ENCODE results near the gene KRT85.
"Not testable (repeated sequence)": the region's sequence is repeated elsewhere in the genome, so short reads cannot be mapped to it uniquely, and the experiment has no call there.

The KRT85 gene

GRCh38 chr12:52413202-52413601, 45.9 kb upstream of the KRT85 start:
- no peak overlapping the region for H2AK5ac ChIP-seq (ENCODE audit: low read length)
- WGBS (ENCODE audit: extremely low coverage, insufficient coverage, low lambda C conversion rate) = no CpG with 5 or more reads among the region's 4 CpGs
- H3K36me3 ChIP-seq (ENCODE audit: control insufficient read depth, insufficient read depth, low read length) = no peaks in the 10 kb centered on the region
- no peak overlapping the region for H3K27ac ChIP-seq (ENCODE audit: low read depth, low read length)
- H4K8ac ChIP-seq (ENCODE audit: low read depth, low read length) = no peak overlapping the region
- H4K5ac ChIP-seq (ENCODE audit: low read length) = no peak overlapping the region
- no peak overlapping the region for H3K56ac ChIP-seq (ENCODE audit: low read length)
- no peak overlapping the region for H3K23ac ChIP-seq (ENCODE audit: low read length)
- no peak overlapping the region for H2BK15ac ChIP-seq (replicated peaks; ENCODE audit: low read depth)
- no peak overlapping the region for H3K18ac ChIP-seq (ENCODE audit: low read length)
- H3K9ac ChIP-seq (ENCODE audit: low read length) = no peak overlapping the region
- H2BK5ac ChIP-seq (ENCODE audit: low read length) = no peak overlapping the region
- H3K79me2 ChIP-seq (ENCODE audit: control insufficient read depth, insufficient read depth, low read length) = no peaks in the 10 kb centered on the region
- no peaks in the 10 kb centered on the region for H3K79me1 ChIP-seq (ENCODE audit: low read length)
- H3K4me1 ChIP-seq (ENCODE audit: control insufficient read depth, low read depth, low read length) = no peaks in the 10 kb centered on the region
- H3K4me3 ChIP-seq (ENCODE audit: low read length) = no peak overlapping the region
- H3K4ac ChIP-seq (ENCODE audit: low read depth, low read length) = no peak overlapping the region
- H3K4me2 ChIP-seq (ENCODE audit: low read length) = no peak overlapping the region
- H3K27me3 ChIP-seq (ENCODE audit: insufficient read depth, low read length, poor library complexity) = no peaks in the 10 kb centered on the region
- H2BK120ac ChIP-seq (ENCODE audit: low read depth, low read length) = no peak overlapping the region
- DNase-seq = no peak

GRCh38 chr12:52411815-52412214, 44.5 kb upstream of the KRT85 start:
- Histone ChIP-seq H3K79me1 (ENCODE audit: low read length) (no peaks in the 10 kb centered on the region), H3K18ac (ENCODE audit: low read length) (no peak overlapping the region), H3K4ac (ENCODE audit: low read depth, low read length) (no peak overlapping the region), H2BK15ac (replicated peaks; ENCODE audit: low read depth) (no peak overlapping the region), H3K4me1 (ENCODE audit: control insufficient read depth, low read depth, low read length) (no peaks in the 10 kb centered on the region), H3K36me3 (ENCODE audit: control insufficient read depth, insufficient read depth, low read length) (no peaks in the 10 kb centered on the region), H3K79me2 (ENCODE audit: control insufficient read depth, insufficient read depth, low read length) (no peaks in the 10 kb centered on the region), H4K8ac (ENCODE audit: low read depth, low read length) (no peak overlapping the region), H3K27ac (ENCODE audit: low read depth, low read length) (no peak overlapping the region), H4K5ac (ENCODE audit: low read length) (no peak overlapping the region), H3K4me2 (ENCODE audit: low read length) (no peak overlapping the region), H3K4me3 (ENCODE audit: low read length) (no peak overlapping the region), H2AK5ac (ENCODE audit: low read length) (no peak overlapping the region), H3K27me3 (ENCODE audit: insufficient read depth, low read length, poor library complexity) (no peaks in the 10 kb centered on the region), H3K56ac (ENCODE audit: low read length) (no peak overlapping the region), H2BK5ac (ENCODE audit: low read length) (no peak overlapping the region), H3K9ac (ENCODE audit: low read length) (no peak overlapping the region), H3K23ac (ENCODE audit: low read length) (no peak overlapping the region), H2BK120ac (ENCODE audit: low read depth, low read length) (no peak overlapping the region)
- no CpG with 5 or more reads among the region's 10 CpGs for WGBS (ENCODE audit: extremely low coverage, insufficient coverage, low lambda C conversion rate)
- no peak for DNase-seq

GRCh38 chr12:52410589-52411248, 43.4 kb upstream of the KRT85 start:
- not testable (repeated sequence) for H3K27me3 ChIP-seq (ENCODE audit: insufficient read depth, low read length, poor library complexity); H2BK15ac ChIP-seq (replicated peaks; ENCODE audit: low read depth)
- no CpG with 5 or more reads among the region's 1 CpG for WGBS (ENCODE audit: extremely low coverage, insufficient coverage, low lambda C conversion rate)

GRCh38 chr12:52407918-52408317, 40.6 kb upstream of the KRT85 start:
- no peak overlapping the region for H2BK5ac ChIP-seq (ENCODE audit: low read length)
- no peak overlapping the region for H3K9ac ChIP-seq (ENCODE audit: low read length)
- no CpG with 5 or more reads among the region's 5 CpGs for WGBS (ENCODE audit: extremely low coverage, insufficient coverage, low lambda C conversion rate)
- no peak for DNase-seq
- no peaks in the 10 kb centered on the region for H3K36me3 ChIP-seq (ENCODE audit: control insufficient read depth, insufficient read depth, low read length)
- no peak overlapping the region for H2BK15ac ChIP-seq (replicated peaks; ENCODE audit: low read depth)
- no peaks in the 10 kb centered on the region for H3K4me1 ChIP-seq (ENCODE audit: control insufficient read depth, low read depth, low read length)
- H3K79me2 ChIP-seq (ENCODE audit: control insufficient read depth, insufficient read depth, low read length) = no peaks in the 10 kb centered on the region
- H2BK120ac ChIP-seq (ENCODE audit: low read depth, low read length) = no peak overlapping the region
- no peaks in the 10 kb centered on the region for H3K79me1 ChIP-seq (ENCODE audit: low read length)
- no peak overlapping the region for H2AK5ac ChIP-seq (ENCODE audit: low read length)
- no peak overlapping the region for H4K5ac ChIP-seq (ENCODE audit: low read length)
- H4K8ac ChIP-seq (ENCODE audit: low read depth, low read length) = no peak overlapping the region
- H3K4ac ChIP-seq (ENCODE audit: low read depth, low read length) = no peak overlapping the region
- no peaks in the 10 kb centered on the region for H3K27me3 ChIP-seq (ENCODE audit: insufficient read depth, low read length, poor library complexity)
- no peak overlapping the region for H3K4me3 ChIP-seq (ENCODE audit: low read length)
- no peak overlapping the region for H3K27ac ChIP-seq (ENCODE audit: low read depth, low read length)
- no peak overlapping the region for H3K18ac ChIP-seq (ENCODE audit: low read length)
- H3K56ac ChIP-seq (ENCODE audit: low read length) = no peak overlapping the region
- no peak overlapping the region for H3K23ac ChIP-seq (ENCODE audit: low read length)
- H3K4me2 ChIP-seq (ENCODE audit: low read length) = no peak overlapping the region

More at GRCh38 chr12:52410589-52411248, 43.4 kb upstream of the KRT85 start:
- not testable (repeated sequence) for H3K79me2 ChIP-seq (ENCODE audit: control insufficient read depth, insufficient read depth, low read length); H3K4me1 ChIP-seq (ENCODE audit: control insufficient read depth, low read depth, low read length); H4K8ac ChIP-seq (ENCODE audit: low read depth, low read length); H3K23ac ChIP-seq (ENCODE audit: low read length); H3K27ac ChIP-seq (ENCODE audit: low read depth, low read length); H2BK120ac ChIP-seq (ENCODE audit: low read depth, low read length); H3K56ac ChIP-seq (ENCODE audit: low read length); H3K4me3 ChIP-seq (ENCODE audit: low read length); H3K4ac ChIP-seq (ENCODE audit: low read depth, low read length); H3K18ac ChIP-seq (ENCODE audit: low read length); H3K36me3 ChIP-seq (ENCODE audit: control insufficient read depth, insufficient read depth, low read length); DNase-seq; H2AK5ac ChIP-seq (ENCODE audit: low read length); H3K79me1 ChIP-seq (ENCODE audit: low read length); H4K5ac ChIP-seq (ENCODE audit: low read length); H3K4me2 ChIP-seq (ENCODE audit: low read length); H3K9ac ChIP-seq (ENCODE audit: low read length); H2BK5ac ChIP-seq (ENCODE audit: low read length)

GRCh38 chr12:52405922-52406385, 38.7 kb upstream of the KRT85 start, which contains the start of gene KRT82:
KRT82 (minus strand) TSS chr12:52406335; CDS start chr12:52406277, 58 bp downstream.
- Histone ChIP-seq H3K36me3 (ENCODE audit: control insufficient read depth, insufficient read depth, low read length) (no peaks in the 10 kb centered on the region), H3K79me2 (ENCODE audit: control insufficient read depth, insufficient read depth, low read length) (no peaks in the 10 kb centered on the region), H3K4me2 (ENCODE audit: low read length) (no peak within 1 kb of the TSS), H3K18ac (ENCODE audit: low read length) (no peak within 1 kb of the TSS), H4K8ac (ENCODE audit: low read depth, low read length) (no peak within 1 kb of the TSS), H4K5ac (ENCODE audit: low read length) (no peak within 1 kb of the TSS), H3K79me1 (ENCODE audit: low read length) (no peaks in the 10 kb centered on the region), H2BK15ac (replicated peaks; ENCODE audit: low read depth) (no peak within 1 kb of the TSS), H3K9ac (ENCODE audit: low read length) (no peak within 1 kb of the TSS), H3K4ac (ENCODE audit: low read depth, low read length) (no peak within 1 kb of the TSS), H3K4me1 (ENCODE audit: control insufficient read depth, low read depth, low read length) (no peaks in the 10 kb centered on the region), H2BK5ac (ENCODE audit: low read length) (no peak within 1 kb of the TSS), H3K56ac (ENCODE audit: low read length) (no peak within 1 kb of the TSS), H3K23ac (ENCODE audit: low read length) (no peak within 1 kb of the TSS), H3K27me3 (ENCODE audit: insufficient read depth, low read length, poor library complexity) (no peaks in the 10 kb centered on the region), H2BK120ac (ENCODE audit: low read depth, low read length) (no peak within 1 kb of the TSS), H2AK5ac (ENCODE audit: low read length) (no peak within 1 kb of the TSS), H3K4me3 (ENCODE audit: low read length) (no peak within 1 kb of the TSS), H3K27ac (ENCODE audit: low read depth, low read length) (no peak within 1 kb of the TSS)
- no peak for DNase-seq
- no CpG with 5 or more reads among the region's 14 CpGs for WGBS (ENCODE audit: extremely low coverage, insufficient coverage, low lambda C conversion rate)

GRCh38 chr12:52404951-52405350, 37.7 kb upstream of the KRT85 start:
- no CpG with 5 or more reads among the region's 3 CpGs for WGBS (ENCODE audit: extremely low coverage, insufficient coverage, low lambda C conversion rate)
- H3K4ac ChIP-seq (ENCODE audit: low read depth, low read length) = no peak overlapping the region
- no peak overlapping the region for H2BK5ac ChIP-seq (ENCODE audit: low read length)
- no peak overlapping the region for H3K9ac ChIP-seq (ENCODE audit: low read length)
- no peaks in the 10 kb centered on the region for H3K27me3 ChIP-seq (ENCODE audit: insufficient read depth, low read length, poor library complexity)
- H3K23ac ChIP-seq (ENCODE audit: low read length) = no peak overlapping the region
- no peak overlapping the region for H3K4me2 ChIP-seq (ENCODE audit: low read length)
- no peak overlapping the region for H3K4me3 ChIP-seq (ENCODE audit: low read length)
- no peaks in the 10 kb centered on the region for H3K79me1 ChIP-seq (ENCODE audit: low read length)
- no peaks in the 10 kb centered on the region for H3K79me2 ChIP-seq (ENCODE audit: control insufficient read depth, insufficient read depth, low read length)
- no peak overlapping the region for H2AK5ac ChIP-seq (ENCODE audit: low read length)
- H3K56ac ChIP-seq (ENCODE audit: low read length) = no peak overlapping the region
- no peak overlapping the region for H2BK15ac ChIP-seq (replicated peaks; ENCODE audit: low read depth)
- H4K5ac ChIP-seq (ENCODE audit: low read length) = no peak overlapping the region
- H3K4me1 ChIP-seq (ENCODE audit: control insufficient read depth, low read depth, low read length) = no peaks in the 10 kb centered on the region
- no peak overlapping the region for H3K18ac ChIP-seq (ENCODE audit: low read length)
- no peak for DNase-seq
- no peak overlapping the region for H2BK120ac ChIP-seq (ENCODE audit: low read depth, low read length)
- H4K8ac ChIP-seq (ENCODE audit: low read depth, low read length) = no peak overlapping the region
- no peak overlapping the region for H3K27ac ChIP-seq (ENCODE audit: low read depth, low read length)
- H3K36me3 ChIP-seq (ENCODE audit: control insufficient read depth, insufficient read depth, low read length) = no peaks in the 10 kb centered on the region
